Smooth muscle cell (in vitro differentiated cells): ENCODE measurements around the gene OGDH. TPM values are rescaled to one million over a fixed set of nuclear protein-coding genes. Genes with fewer than 3 reads are reported as not detected.
"Not testable (repeated sequence)": the region's sequence is repeated elsewhere in the genome, so short reads cannot be mapped to it uniquely, and the experiment has no call there.

ENCODE experiments used
- DNase-seq: peaks from one replicate; lab custom pipeline; 2025; ENCODE audit not compliant: unreplicated experiment; lab: John Stamatoyannopoulos, UW
- H2AFZ ChIP-seq: fragments of 200-600 bp; sonication (generic); 2 replicates; pipeline ENCODE4 v1.6.0; 2016; ENCODE audit warnings: antibody characterized with exemption, low read depth, mild to moderate bottlenecking
- H3F3A ChIP-seq: fragments of 200-600 bp; sonication (generic); 2 replicates; pipeline ENCODE4 v1.6.0; 2017; ENCODE audit warnings: antibody characterized with exemption, low read depth
- H3K27ac ChIP-seq: fragments of 200-600 bp; sonication (generic); 2 replicates; pipeline ENCODE4 v1.5.1; 2016; ENCODE audit warnings: low read depth, mild to moderate bottlenecking
- H3K27me3 ChIP-seq: fragments of 200-600 bp; sonication (generic); 2 replicates; pipeline ENCODE4 v1.6.1; 2016; ENCODE audit warnings: low read depth, mild to moderate bottlenecking
- H3K36me3 ChIP-seq: fragments of 200-600 bp; sonication (generic); 2 replicates; pipeline ENCODE4 v1.5.1; 2016; ENCODE audit warnings: low read depth
- H3K4me1 ChIP-seq: fragments of 200-600 bp; sonication (generic); 2 replicates; pipeline ENCODE4 v1.5.1; 2016; ENCODE audit warnings: low read depth
- H3K4me2 ChIP-seq: fragments of 200-600 bp; sonication (generic); 2 replicates; pipeline ENCODE4 v1.6.0; 2016; ENCODE audit warnings: mild to moderate bottlenecking
- H3K4me3 ChIP-seq: fragments of 200-600 bp; sonication (generic); 2 replicates; pipeline ENCODE4 v1.5.1; 2016; ENCODE audit warnings: mild to moderate bottlenecking
- H3K79me2 ChIP-seq: fragments of 200-600 bp; sonication (generic); 2 replicates; pipeline ENCODE4 v1.6.0; 2016; ENCODE audit warnings: low read depth, mild to moderate bottlenecking
- H3K9ac ChIP-seq: fragments of 200-600 bp; sonication (generic); 2 replicates; pipeline ENCODE4 v1.6.0; 2016; ENCODE audit warnings: low read depth
- H3K9me3 ChIP-seq: fragments of 200-600 bp; sonication (generic); replicated peaks from 2 replicates; pipeline ENCODE4 v1.5.1; 2016; ENCODE audit warnings: low read depth
- H4K20me1 ChIP-seq: fragments of 200-600 bp; sonication (generic); 2 replicates; pipeline ENCODE4 v1.6.0; 2016; ENCODE audit warnings: low read depth
- WGBS: methylation state at CpG from one replicate; pipeline ENCODE4 v1.1.7; 2016; ENCODE audit warnings: low lambda C conversion rate; 5-methylcytosine and 5-hydroxymethylcytosine counted together
- polyA plus RNA-seq: library from polyadenylated mRNA; unstranded; fragments of >200 nt; fragmentation: Nextera tagmentation; extraction: Ambion mirVana; gene quantifications from 2 replicates; pipeline ENCODE4 v1.2.1, GENCODE V29; 2016
- total RNA-seq: library from RNA; depleted of rRNA; stranded (reverse); fragments of >200 nt; gene quantifications from 2 replicates; pipeline ENCODE4 v1.2.3, GENCODE V29; 2014
- TF ChIP-seq, protein P1 (sequence below): fragments of 200-600 bp; sonication (generic); IDR thresholded peaks from 2 replicates; pipeline ENCODE4 v1.5.1; 2017; ENCODE audit warnings: borderline replicate concordance, mild to moderate bottlenecking, antibody characterized with exemption; ENCODE audit not compliant: insufficient read depth, poor library complexity, severe bottlenecking

The OGDH gene
- total and polyA plus RNA-seq, 2 experiments from 2014 or later, result 32.6 to 34.2 TPM

DNA sequence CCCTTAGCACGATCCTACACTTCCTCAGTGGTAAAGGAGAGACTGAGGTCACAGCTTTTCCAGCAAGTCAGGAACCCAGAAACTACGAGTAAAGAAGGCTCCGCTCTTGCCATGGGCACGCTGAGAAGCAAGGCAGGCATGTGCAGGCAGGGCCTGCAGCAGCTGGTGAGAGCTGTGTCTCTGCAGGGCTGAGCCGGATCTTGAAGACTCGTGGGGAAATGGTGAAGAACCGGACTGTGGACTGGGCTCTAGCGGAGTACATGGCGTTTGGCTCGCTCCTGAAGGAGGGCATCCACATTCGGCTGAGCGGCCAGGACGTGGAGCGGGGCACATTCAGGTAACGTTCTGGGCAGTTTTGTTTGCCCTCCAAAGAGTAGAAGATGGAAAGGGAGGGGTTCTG, 90.3 kb downstream of the OGDH start:
- no peaks in the 10 kb centered on the region for H3K9me3 ChIP-seq
- H3K36me3 ChIP-seq, result peaks cover 7% of the 10 kb centered on the region
- no peaks in the 10 kb centered on the region for H3K27me3 ChIP-seq
- no peaks in the 10 kb centered on the region for H3K4me1 ChIP-seq
- H3F3A ChIP-seq, result no peaks in the 10 kb centered on the region
- H2AFZ ChIP-seq, result no peak overlapping the region
- TF ChIP-seq, protein P1, sequence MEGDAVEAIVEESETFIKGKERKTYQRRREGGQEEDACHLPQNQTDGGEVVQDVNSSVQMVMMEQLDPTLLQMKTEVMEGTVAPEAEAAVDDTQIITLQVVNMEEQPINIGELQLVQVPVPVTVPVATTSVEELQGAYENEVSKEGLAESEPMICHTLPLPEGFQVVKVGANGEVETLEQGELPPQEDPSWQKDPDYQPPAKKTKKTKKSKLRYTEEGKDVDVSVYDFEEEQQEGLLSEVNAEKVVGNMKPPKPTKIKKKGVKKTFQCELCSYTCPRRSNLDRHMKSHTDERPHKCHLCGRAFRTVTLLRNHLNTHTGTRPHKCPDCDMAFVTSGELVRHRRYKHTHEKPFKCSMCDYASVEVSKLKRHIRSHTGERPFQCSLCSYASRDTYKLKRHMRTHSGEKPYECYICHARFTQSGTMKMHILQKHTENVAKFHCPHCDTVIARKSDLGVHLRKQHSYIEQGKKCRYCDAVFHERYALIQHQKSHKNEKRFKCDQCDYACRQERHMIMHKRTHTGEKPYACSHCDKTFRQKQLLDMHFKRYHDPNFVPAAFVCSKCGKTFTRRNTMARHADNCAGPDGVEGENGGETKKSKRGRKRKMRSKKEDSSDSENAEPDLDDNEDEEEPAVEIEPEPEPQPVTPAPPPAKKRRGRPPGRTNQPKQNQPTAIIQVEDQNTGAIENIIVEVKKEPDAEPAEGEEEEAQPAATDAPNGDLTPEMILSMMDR, result no peak
- H4K20me1 ChIP-seq, result no peaks in the 10 kb centered on the region
- H3K4me3 ChIP-seq, result no peak overlapping the region
- DNase-seq, result no peak
- WGBS, result 98% methylated on average over 15 of the region's 15 CpGs
- no peak overlapping the region for H3K27ac ChIP-seq
- no peaks in the 10 kb centered on the region for H3K79me2 ChIP-seq
- no peak overlapping the region for H3K9ac ChIP-seq
- no peak overlapping the region for H3K4me2 ChIP-seq

DNA sequence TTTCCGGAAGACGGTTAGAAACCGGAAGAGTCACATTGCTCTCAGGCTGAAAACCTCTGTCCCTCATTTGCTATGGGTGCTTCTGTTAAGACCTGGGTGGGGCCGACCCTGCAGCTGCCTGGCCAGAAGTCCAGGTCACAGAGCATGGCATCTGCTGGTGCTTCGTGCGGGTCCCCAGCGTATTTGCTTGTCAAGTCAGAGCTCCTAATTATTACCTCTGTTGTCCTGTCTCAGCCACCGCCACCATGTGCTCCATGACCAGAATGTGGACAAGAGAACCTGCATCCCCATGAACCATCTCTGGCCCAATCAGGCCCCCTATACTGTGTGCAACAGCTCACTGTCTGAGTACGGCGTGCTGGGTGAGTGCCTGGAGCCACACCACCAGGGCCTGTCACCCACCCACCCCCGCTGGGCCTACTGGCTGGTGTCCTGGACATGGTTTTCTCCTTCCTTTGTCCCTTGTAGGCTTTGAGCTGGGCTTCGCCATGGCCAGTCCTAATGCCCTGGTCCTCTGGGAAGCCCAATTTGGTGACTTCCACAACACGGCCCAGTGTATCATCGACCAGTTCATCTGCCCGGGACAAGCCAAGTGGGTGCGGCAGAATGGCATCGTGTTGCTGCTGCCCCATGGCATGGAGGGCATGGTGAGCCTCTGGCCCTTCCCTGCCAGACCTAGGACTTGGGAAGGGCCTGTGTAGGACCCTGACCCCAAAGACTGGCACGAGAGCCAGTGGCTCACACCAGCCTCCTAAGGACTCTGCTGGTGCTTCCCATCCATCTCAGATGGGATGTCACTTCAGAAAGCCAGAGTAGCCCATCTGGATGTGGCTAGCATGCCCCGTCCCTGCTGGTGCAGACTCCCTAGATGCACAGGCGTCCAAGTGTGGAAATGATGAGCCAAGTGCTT, 91.0 kb downstream of the OGDH start:
- H3K4me1 ChIP-seq, result no peaks in the 10 kb centered on the region
- no peak overlapping the region for H3K4me3 ChIP-seq
- no peak overlapping the region for H2AFZ ChIP-seq
- no peaks in the 10 kb centered on the region for H3K9me3 ChIP-seq
- no peak overlapping the region for H3K4me2 ChIP-seq
- no peaks in the 10 kb centered on the region for H3F3A ChIP-seq
- over 99% methylated on average over 20 of the region's 20 CpGs for WGBS
- DNase-seq, result no peak
- no peaks in the 10 kb centered on the region for H3K27me3 ChIP-seq
- TF ChIP-seq, protein P1, result no peak
- no peak overlapping the region for H3K27ac ChIP-seq
- no peaks in the 10 kb centered on the region for H4K20me1 ChIP-seq
- peaks cover 7% of the 10 kb centered on the region for H3K36me3 ChIP-seq
- H3K79me2 ChIP-seq, result no peaks in the 10 kb centered on the region
- H3K9ac ChIP-seq, result no peak overlapping the region

DNA sequence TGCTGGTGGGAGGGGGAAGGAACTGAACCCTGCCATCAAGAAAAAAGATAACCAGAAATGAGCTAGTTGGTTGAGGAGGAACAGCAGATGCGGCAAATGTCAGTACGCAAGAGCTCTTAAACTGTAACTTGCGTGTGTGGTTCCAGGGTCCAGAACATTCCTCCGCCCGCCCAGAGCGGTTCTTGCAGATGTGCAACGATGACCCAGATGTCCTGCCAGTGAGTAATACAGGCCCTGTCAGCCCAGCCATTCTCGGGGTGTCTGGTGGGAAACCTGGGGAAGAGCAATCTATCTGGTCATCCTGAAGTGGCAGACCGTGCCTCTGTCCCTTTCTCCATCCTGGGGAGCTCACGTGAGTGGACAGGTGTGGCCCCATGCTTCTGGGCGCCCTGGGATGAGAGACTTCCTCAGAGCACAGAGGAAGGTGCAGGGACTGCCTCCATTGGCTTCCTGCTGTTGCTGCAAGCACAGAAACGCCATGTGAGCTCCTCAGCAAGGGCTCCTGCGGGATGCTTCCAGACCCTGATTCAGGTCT, 91.7 kb downstream of the OGDH start:
- Histone ChIP-seq H3K4me3 (no peak overlapping the region), H3F3A (no peaks in the 10 kb centered on the region), H3K9ac (no peak overlapping the region), H3K4me2 (no peak overlapping the region), H3K36me3 (peaks cover 7% of the 10 kb centered on the region), H3K79me2 (no peaks in the 10 kb centered on the region), H3K4me1 (no peaks in the 10 kb centered on the region), H3K9me3 (no peaks in the 10 kb centered on the region), H3K27ac (no peak overlapping the region), H4K20me1 (no peaks in the 10 kb centered on the region), H2AFZ (no peak overlapping the region), H3K27me3 (no peaks in the 10 kb centered on the region)
- TF ChIP-seq, protein P1, result no peak
- WGBS, result 95% methylated on average over 13 of the region's 13 CpGs
- no peak for DNase-seq

DNA sequence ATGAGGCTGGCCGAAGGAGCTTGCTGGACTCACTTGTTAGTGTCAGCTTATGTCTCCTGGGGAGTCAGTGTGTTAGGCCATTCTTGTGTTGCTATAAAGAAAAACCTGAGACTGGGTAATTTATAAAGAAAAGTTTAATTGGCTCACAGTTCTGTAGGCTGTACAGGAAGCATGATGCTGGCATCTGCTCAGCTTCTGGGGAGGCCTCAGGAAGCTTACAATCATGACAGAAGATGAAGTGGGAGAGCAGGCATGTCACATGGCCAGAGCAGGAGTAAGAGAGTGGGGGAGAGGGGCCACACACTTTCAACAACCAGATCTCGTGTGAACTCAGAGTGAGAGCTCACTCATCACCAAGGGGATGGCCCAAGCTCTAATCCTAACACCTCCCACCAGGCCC, 93.2 kb downstream of the OGDH start:
- not testable (repeated sequence) for H3K27me3 ChIP-seq, H2AFZ ChIP-seq, H3K4me3 ChIP-seq, H3K4me1 ChIP-seq, H3K9me3 ChIP-seq, H3K27ac ChIP-seq, H3K4me2 ChIP-seq, H3K36me3 ChIP-seq, H3K79me2 ChIP-seq, H3K9ac ChIP-seq, H4K20me1 ChIP-seq, H3F3A ChIP-seq, DNase-seq
- 100% methylated on average over 2 of the region's 2 CpGs for WGBS
